Psoas muscle (tissue), 8 donors: ENCODE results near the gene KRTAP4-8. TPM values are rescaled to one million over a fixed set of nuclear protein-coding genes. Genes with fewer than 3 reads are reported as not detected.
"Not testable (repeated sequence)": the region's sequence is repeated elsewhere in the genome, so short reads cannot be mapped to it uniquely, and the experiment has no call there.

ENCODE experiments used
- ATAC-seq, 4 donors: fragments of 200-7000 bp; cut with Tn5 transposase; one replicate each; pipeline ENCODE4 v1.9.1; 2020; ENCODE audit warnings: moderate library complexity in 3 of 4, mild to moderate bottlenecking in 2 of 4
- DNase-seq, 2 donors: peaks; one replicate each; pipeline ENCODE4 v3.0.0-alpha.2; 2020
- H3K27ac ChIP-seq: fragments of 200-600 bp; one replicate; pipeline ENCODE4 v1.8.0; 2022
- H3K27me3 ChIP-seq, 3 donors: fragments of 200-600 bp in 1 of 3; one replicate each; pipeline versions ENCODE4 v1.6.1 to v1.8.0; 2013 to 2022; ENCODE audit warnings: low read length in 2 of 3, mild to moderate bottlenecking in 2 of 3, moderate library complexity in 1 of 3; ENCODE audit not compliant: insufficient read depth in 3 of 3
- H3K36me3 ChIP-seq, 2 donors: fragments of 200-600 bp in 1 of 2; one replicate each; pipeline versions ENCODE4 v1.6.1 to v1.8.0; 2013 to 2022; ENCODE audit warnings: low read depth in 1 of 2, mild to moderate bottlenecking in 1 of 2, moderate library complexity in 1 of 2; ENCODE audit not compliant: insufficient read depth in 1 of 2
- H3K4me1 ChIP-seq: fragments of 200-600 bp; one replicate; pipeline ENCODE4 v1.8.0; 2022
- H3K4me3 ChIP-seq: fragments of 200-600 bp; one replicate; pipeline ENCODE4 v1.8.0; 2022; ENCODE audit warnings: mild to moderate bottlenecking
- H3K9me3 ChIP-seq: fragments of 200-600 bp; one replicate; pipeline ENCODE4 v1.8.0; 2022
- WGBS, 3 donors: extraction: QIAGEN DNeasy Blood & Tissue Kit; methylation state at CpG; one replicate each; pipeline versions ENCODE4 v1.1.6 to v1.1.7; 2013; 5-methylcytosine and 5-hydroxymethylcytosine counted together
- intact Hi-C, 2 donors: fragments of 100-400 bp; cut with DNase I; formaldehyde crosslinking; loops; one replicate each; pipeline versions ENCODE4 v1.11.0 to v1.14.2; 2022
- polyA plus RNA-seq, 3 donors: library from polyadenylated mRNA; stranded (reverse); fragments of 200-250 nt; gene quantifications; one replicate each; pipeline ENCODE4 v1.2.3, GENCODE V29; 2013
- total RNA-seq, 4 donors: library from RNA; stranded (reverse); fragmentation: NEBNext Ultra II Directional in 2 of 4; extraction: Animal tissue kit (Norgen Biotek cat#: 25700) in 2 of 4; gene quantifications; one replicate each; pipeline versions ENCODE4 v1.2.1 to v1.2.4, GENCODE V29; 2021 to 2023
- TF ChIP-seq, protein P1 (sequence below): fragments of 200-600 bp; IDR thresholded peaks from one replicate; pipeline ENCODE4 v1.8.0; 2022; ENCODE audit warnings: antibody characterized with exemption
- donor health status: healthy with polysubstance abuse.
- donor health status: DM: no; HTN: no; CAD: no; lungs with moderate emphysema.
- donor health status: Bipolar disorder and iron deficiency.
- donor health status: healthy.
- donor health status: DM: yes; HTN: yes; CAD: no.
- donor health status: DM: no; HTN: no; CAD: no.
- donor health status: DM: no; HTN: no; CAD: no.
- donor health status: DM: yes; HTN: yes; CAD: no.

Gene KRTAP4-8
- total and polyA plus RNA-seq, 7 donors: not detected

DNA sequence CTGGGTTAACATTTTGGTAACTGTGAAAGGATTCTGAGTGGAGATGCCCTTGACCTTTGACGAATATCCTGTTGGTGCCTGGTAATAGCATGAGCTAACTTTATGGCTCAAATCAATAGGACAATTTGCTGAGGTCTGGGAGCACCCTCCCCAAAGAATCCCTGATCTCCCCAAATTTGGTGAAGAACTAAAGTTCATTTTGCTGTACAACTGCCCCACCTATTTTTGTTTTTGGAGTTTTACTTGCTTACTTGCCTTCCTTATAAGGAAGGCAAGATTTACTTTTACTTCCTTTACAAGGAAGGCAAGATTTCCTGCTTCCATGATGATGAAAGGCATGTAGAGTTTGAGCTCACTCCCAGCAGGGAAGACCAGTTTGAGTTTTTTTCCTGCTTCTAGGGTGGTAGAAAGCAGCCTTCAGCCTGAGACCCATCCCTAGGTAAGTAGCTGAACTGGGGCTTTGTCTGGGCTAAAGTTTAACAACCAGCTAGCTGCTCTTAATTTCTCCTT is 10.1 kb upstream of the KRTAP4-8 start:
- no peaks in the 10 kb centered on the region for H3K4me1 ChIP-seq
- no peak overlapping the region for H3K27ac ChIP-seq
- H3K4me3 ChIP-seq: no peak overlapping the region
- TF ChIP-seq, protein P1, sequence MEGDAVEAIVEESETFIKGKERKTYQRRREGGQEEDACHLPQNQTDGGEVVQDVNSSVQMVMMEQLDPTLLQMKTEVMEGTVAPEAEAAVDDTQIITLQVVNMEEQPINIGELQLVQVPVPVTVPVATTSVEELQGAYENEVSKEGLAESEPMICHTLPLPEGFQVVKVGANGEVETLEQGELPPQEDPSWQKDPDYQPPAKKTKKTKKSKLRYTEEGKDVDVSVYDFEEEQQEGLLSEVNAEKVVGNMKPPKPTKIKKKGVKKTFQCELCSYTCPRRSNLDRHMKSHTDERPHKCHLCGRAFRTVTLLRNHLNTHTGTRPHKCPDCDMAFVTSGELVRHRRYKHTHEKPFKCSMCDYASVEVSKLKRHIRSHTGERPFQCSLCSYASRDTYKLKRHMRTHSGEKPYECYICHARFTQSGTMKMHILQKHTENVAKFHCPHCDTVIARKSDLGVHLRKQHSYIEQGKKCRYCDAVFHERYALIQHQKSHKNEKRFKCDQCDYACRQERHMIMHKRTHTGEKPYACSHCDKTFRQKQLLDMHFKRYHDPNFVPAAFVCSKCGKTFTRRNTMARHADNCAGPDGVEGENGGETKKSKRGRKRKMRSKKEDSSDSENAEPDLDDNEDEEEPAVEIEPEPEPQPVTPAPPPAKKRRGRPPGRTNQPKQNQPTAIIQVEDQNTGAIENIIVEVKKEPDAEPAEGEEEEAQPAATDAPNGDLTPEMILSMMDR: no peak
- ATAC-seq (no peak), DNase-seq (no peak)
- intact Hi-C loops: no loop called here
- no peaks in the 10 kb centered on the region for H3K36me3 ChIP-seq
- WGBS, 3 donors: 54 to 68% (median 67%) methylated on average over 1 of the region's 1 CpG
- H3K9me3 ChIP-seq: no peaks in the 10 kb centered on the region
- peaks cover 0 to 19% (median 0%) of the 10 kb centered on the region in 3 donors for H3K27me3 ChIP-seq

DNA sequence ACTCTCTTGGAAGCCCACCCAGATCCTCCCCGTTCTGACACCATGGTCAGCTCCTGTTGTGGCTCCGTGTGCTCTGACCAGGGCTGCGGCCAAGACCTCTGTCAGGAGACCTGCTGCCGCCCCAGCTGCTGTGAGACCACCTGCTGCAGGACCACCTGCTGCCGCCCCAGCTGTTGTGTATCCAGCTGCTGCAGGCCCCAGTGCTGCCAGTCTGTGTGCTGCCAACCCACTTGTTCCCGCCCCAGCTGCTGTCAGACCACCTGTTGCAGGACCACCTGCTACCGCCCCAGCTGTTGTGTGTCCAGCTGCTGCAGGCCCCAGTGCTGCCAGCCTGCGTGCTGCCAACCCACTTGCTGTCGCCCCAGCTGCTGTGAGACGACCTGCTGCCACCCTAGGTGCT is 7.4 kb upstream of the KRTAP4-8 start, which contains the start of gene KRTAP4-9:
TSS of gene KRTAP4-9 (plus strand) at position 43 of the 400 bp plus-strand sequence. CDS start at position 43, 0 bp downstream.
- DNase-seq, H3K9me3 ChIP-seq, intact Hi-C loops, H3K27ac ChIP-seq, ATAC-seq, H3K36me3 ChIP-seq, H3K4me1 ChIP-seq, H3K4me3 ChIP-seq: not testable (repeated sequence)
- peaks cover 0 to 19% (median 0%) of the 10 kb centered on the region in 3 donors for H3K27me3 ChIP-seq
- WGBS, 3 donors: 50 to 60% (median 58%) methylated on average over 5 to 10 of the region's 10 CpGs

DNA sequence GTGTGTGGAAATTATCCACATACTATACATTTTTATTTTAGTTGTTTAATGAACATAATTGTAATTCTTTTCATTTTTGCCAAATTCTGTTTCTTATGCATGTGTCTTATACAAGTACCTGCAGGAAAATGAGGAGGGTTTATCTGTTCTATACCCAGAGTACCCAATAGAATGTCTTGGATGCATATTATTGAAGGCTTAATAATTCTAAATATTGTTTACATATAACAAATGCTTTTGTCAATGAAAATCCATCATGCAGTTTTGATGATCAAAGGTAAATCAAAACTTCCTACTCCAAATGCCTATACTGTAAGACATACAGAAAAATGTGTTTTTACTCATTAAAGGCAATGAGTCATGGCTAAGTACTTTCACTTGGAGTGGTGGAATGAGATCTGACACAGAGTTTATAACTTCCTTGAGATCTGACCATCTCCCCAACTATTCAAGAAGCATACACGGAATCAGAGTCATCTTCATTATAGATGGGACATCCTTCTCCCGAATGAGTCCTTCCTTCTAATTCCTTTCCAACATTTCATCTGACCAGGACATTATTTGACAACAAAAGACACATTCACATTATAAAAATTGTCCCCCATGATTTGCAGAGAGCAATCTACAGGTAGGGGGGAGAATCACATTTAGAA is 6.6 kb upstream of the KRTAP4-8 start:
- ATAC-seq, H3K4me3 ChIP-seq, intact Hi-C loops: not testable (repeated sequence)

DNA sequence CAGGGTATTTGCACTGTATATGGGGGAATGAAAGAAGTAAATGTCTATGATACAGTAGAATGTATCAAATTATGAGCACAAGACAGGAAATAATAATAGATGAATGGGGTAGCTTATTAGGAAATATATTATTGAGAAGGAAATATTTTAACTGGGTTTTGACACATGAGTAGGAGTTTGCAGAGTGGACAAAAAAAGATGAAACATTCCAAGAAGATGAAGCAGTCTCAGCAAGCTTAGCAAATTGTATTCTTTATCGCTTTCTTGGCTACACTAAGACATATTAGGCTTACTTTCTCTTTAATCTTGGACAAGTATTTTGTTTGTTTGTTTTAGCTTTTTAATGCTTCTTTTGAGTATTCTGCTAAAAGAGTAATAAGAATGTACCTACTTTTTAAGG is 6.0 kb upstream of the KRTAP4-8 start:
- WGBS, 3 donors: 90 to 96% (median 91%) methylated on average over 1 of the region's 1 CpG

More for the DNA sequence above, 6.6 kb upstream of the KRTAP4-8 start:
- DNase-seq, H3K36me3 ChIP-seq, H3K4me1 ChIP-seq, H3K27ac ChIP-seq, H3K9me3 ChIP-seq: not testable (repeated sequence)
- H3K27me3 ChIP-seq: peaks cover 0 to 19% (median 0%) of the 10 kb centered on the region in 3 donors
- WGBS, 3 donors: 73 to 88% (median 79%) methylated on average over 2 of the region's 2 CpGs

DNA sequence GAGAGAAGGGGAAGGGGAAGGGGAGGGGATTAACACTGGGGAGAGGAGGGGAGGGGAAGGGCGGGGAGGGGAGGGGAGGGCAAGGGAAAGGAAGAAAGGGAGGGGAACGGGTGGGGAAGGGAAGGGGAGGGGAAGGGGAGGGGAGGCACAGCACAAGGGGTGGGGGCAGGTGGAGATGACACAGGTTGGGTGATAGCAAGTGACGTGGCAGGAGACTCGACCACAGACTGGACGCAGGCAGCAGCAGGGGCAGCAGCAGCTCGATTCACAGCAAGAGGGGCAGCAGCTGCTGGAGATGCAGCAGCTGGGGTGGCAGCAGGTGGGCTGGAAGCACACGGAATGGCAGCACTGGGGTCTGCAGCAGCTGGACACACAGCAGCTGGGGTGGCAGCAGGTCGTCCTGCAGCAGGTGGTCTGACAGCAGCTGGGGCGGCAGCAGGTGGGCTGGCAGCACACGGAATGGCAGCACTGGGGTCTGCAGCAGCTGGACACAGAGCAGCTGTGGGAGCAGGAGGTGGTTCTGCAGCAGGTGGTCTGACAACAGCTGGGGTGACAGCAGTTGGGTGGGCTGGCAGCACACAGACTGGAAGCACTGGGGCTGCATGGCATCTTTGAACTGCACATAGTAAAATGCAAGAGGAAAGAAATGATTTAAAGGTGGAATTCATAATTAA is 3.8 kb upstream of the KRTAP4-8 start, which contains the start of gene KRTAP4-16:
TSS of gene KRTAP4-16 (minus strand) at position 624 of the 674 bp plus-strand sequence. CDS start at position 624, 0 bp downstream.
- WGBS, 3 donors: 37 to 48% (median 42%) methylated on average over 8 to 10 of the region's 10 CpGs
- Histone ChIP-seq H3K4me1 (no peaks in the 10 kb centered on the region), H3K27ac (no peak within 1 kb of the TSS), H3K4me3 (no peak within 1 kb of the TSS), H3K36me3 (no peaks in the 10 kb centered on the region), H3K9me3 (no peaks in the 10 kb centered on the region), H3K27me3 (peaks cover 0 to 12% (median 0%) of the 10 kb centered on the region in 3 donors)
- TF ChIP-seq, protein P1: no peak
- DNase-seq (no peak), ATAC-seq (no peak)
- intact Hi-C loops: no loop called here

More for the DNA sequence above, 6.0 kb upstream of the KRTAP4-8 start:
- no peaks in the 10 kb centered on the region for H3K9me3 ChIP-seq
- no peak overlapping the region for H3K27ac ChIP-seq
- no peak for DNase-seq
- H3K27me3 ChIP-seq: peaks cover 0 to 19% (median 0%) of the 10 kb centered on the region in 3 donors
- H3K36me3 ChIP-seq: no peaks in the 10 kb centered on the region
- H3K4me1 ChIP-seq: no peaks in the 10 kb centered on the region
- ATAC-seq: no peak
- TF ChIP-seq, protein P1: no peak
- intact Hi-C loops: no loop called here
- H3K4me3 ChIP-seq: no peak overlapping the region

DNA sequence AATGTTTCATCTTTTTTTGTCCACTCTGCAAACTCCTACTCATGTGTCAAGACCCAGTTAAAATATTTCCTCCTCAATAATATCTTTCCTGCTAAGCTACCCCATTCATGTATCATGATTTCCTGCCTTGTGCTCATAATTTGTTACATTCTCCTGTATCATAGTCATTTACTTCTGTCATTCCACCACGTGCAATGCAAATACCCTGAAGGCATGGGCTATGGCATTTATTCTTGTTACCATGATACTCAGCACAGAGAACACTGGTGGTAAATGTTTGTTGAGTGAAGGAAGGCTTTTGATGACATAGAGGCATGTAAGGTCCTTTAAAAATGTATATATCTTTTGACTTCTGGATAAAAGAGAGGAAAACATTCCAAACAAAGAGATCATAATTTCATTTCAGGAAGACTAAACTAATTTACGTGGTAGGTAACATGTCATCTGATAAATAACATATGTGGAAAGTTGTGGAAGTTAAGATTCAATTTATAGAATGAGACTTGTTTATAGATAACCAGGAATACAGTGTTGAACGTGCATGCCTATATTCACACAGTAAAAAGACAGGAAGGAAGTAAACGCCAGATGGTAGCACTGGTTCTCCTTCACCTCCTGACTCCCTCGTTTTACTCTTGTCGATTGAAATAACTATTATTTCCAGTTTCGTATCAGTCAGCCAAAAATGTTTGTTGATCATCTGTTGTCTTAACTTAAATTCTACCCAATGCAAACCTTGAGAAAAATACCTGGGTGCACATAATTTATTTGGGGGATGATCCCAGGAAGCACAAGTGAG is 1.9 kb upstream of the KRTAP4-8 start:
- H3K27ac ChIP-seq, H3K4me3 ChIP-seq, H3K36me3 ChIP-seq, H3K27me3 ChIP-seq, H3K9me3 ChIP-seq, intact Hi-C loops, ATAC-seq, H3K4me1 ChIP-seq, DNase-seq: not testable (repeated sequence)
- WGBS, 3 donors: 56 to 65% (median 64%) methylated on average over 7 of the region's 7 CpGs
